SH-SY5Y (cell line): ENCODE data around the gene UTS2R.

ENCODE experiments used
- GATA2 ChIP-seq: IDR thresholded peaks from 2 replicates; pipeline ENCODE4 v1.6.1; 2011; ENCODE audit warnings: mild to moderate bottlenecking, low read depth, low read length
- GATA3 ChIP-seq: IDR thresholded peaks from 2 replicates; pipeline ENCODE4 v1.6.1; 2011; ENCODE audit warnings: low read depth, mild to moderate bottlenecking, low read length, moderate library complexity

DNA sequence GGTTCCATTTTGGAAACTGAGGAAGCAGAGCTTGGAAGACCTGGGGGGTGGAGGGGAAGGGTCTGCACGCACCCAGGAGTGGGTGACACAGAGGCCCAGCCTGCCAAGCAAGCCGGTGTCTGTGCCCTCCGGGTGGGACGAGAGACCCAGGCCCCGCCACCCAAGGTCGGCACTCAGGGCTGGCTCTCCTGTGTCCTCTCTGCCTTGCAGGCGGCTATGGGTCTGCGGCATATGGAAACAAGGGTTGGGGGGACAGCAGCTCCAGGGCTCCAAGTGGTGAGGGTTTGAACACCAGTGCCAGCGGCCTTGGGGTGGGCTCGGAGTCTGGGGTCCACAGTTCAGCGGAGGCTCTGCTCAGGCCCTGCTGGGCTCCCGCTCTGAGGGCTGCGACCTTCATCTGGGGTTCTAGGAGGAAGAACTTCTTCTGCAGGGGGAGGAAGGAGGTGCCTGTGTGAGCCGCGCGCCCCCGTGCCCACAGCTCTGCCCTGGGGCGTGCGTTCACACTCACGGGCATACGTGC is 49.6 kb upstream of the UTS2R start:
- no peak for TF ChIP-seq GATA2
- no peak for TF ChIP-seq GATA3
